ENCODE data around the gene FIGN.

The FIGN gene

GRCh38 chr2:163715668-163716067 lies 20.1 kb downstream of the FIGN start:
- TF ChIP-seq POLR2AphosphoS5 (IDR thresholded peaks at IDR 0.05; ENCODE audit: low read depth, low read length) (no peak), SIN3A (IDR thresholded peaks at IDR 0.05; ENCODE audit: borderline replicate concordance, insufficient read depth, low read length) (no peak), REST (IDR thresholded peaks at IDR 0.05; ENCODE audit: insufficient read depth in 1 of 2, low read depth in 2 of 2, low read length in 2 of 2) (no peak), TAF1 (IDR thresholded peaks at IDR 0.05; ENCODE audit: borderline replicate concordance, insufficient read depth, low read length) (no peak), FOXP2 (optimal IDR thresholded peaks at IDR 0.05; ENCODE audit: borderline replicate concordance, extremely low read depth, extremely low read length, insufficient read depth) (no peak)

GRCh38 chr2:163715199-163715598 lies 20.6 kb downstream of the FIGN start:
- TF ChIP-seq SIN3A (IDR thresholded peaks at IDR 0.05; ENCODE audit: borderline replicate concordance, insufficient read depth, low read length), result no peak
- TF ChIP-seq REST (IDR thresholded peaks at IDR 0.05; ENCODE audit: insufficient read depth in 1 of 2, low read depth in 2 of 2, low read length in 2 of 2), result no peak
- no peak for TF ChIP-seq TAF1 (IDR thresholded peaks at IDR 0.05; ENCODE audit: borderline replicate concordance, insufficient read depth, low read length)
- TF ChIP-seq FOXP2 (optimal IDR thresholded peaks at IDR 0.05; ENCODE audit: borderline replicate concordance, extremely low read depth, extremely low read length, insufficient read depth), result no peak
- TF ChIP-seq POLR2AphosphoS5 (IDR thresholded peaks at IDR 0.05; ENCODE audit: low read depth, low read length), result no peak

- no peak for TF ChIP-seq SIN3A (IDR thresholded peaks at IDR 0.05; ENCODE audit: borderline replicate concordance, insufficient read depth, low read length)
- TF ChIP-seq TAF1 (IDR thresholded peaks at IDR 0.05; ENCODE audit: borderline replicate concordance, insufficient read depth, low read length), result no peak
- TF ChIP-seq REST (IDR thresholded peaks at IDR 0.05; ENCODE audit: insufficient read depth in 1 of 2, low read depth in 2 of 2, low read length in 2 of 2), result no peak
- TF ChIP-seq POLR2AphosphoS5 (IDR thresholded peaks at IDR 0.05; ENCODE audit: low read depth, low read length), result no peak
- no peak for TF ChIP-seq FOXP2 (optimal IDR thresholded peaks at IDR 0.05; ENCODE audit: borderline replicate concordance, extremely low read depth, extremely low read length, insufficient read depth)
These were observed 22.1 kb downstream of the FIGN start for GRCh38 chr2:163713534-163714311.

- TF ChIP-seq TAF1 (IDR thresholded peaks at IDR 0.05; ENCODE audit: borderline replicate concordance, insufficient read depth, low read length) (no peak), FOXP2 (optimal IDR thresholded peaks at IDR 0.05; ENCODE audit: borderline replicate concordance, extremely low read depth, extremely low read length, insufficient read depth) (no peak), SIN3A (IDR thresholded peaks at IDR 0.05; ENCODE audit: borderline replicate concordance, insufficient read depth, low read length) (no peak), POLR2AphosphoS5 (IDR thresholded peaks at IDR 0.05; ENCODE audit: low read depth, low read length) (no peak), REST (IDR thresholded peaks at IDR 0.05; ENCODE audit: insufficient read depth in 1 of 2, low read depth in 2 of 2, low read length in 2 of 2) (no peak)
These were observed 24.1 kb downstream of the FIGN start for GRCh38 chr2:163711699-163712098.

Measured in PFSK-1 (cell line).